ENCODE data around the gene PEX16.

The PEX16 gene

GRCh38 chr11:45872651-45873356, 44.9 kb downstream of the PEX16 start:
- DNase-seq = no peak

DNA sequence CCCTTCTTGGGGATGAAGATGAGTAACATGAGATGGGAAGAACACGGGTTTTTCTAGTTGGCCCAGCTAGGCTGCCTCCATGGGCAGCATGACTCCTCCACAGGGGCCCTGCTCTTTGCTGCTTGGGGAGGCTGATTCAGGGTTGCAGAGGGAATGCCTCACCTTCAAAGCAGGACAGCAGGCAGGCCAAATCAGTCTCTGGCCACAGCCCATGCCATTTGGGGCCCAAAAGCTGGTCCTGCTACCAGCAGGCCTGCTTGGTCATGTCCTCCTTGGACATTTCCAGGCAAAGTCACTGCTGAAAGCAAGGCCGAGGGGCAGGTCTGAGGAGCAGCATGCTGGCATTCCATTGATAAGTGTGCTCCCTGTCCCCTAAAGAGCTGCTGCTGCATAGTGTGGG, 46.0 kb downstream of the PEX16 start:
- no peak for DNase-seq

DNA sequence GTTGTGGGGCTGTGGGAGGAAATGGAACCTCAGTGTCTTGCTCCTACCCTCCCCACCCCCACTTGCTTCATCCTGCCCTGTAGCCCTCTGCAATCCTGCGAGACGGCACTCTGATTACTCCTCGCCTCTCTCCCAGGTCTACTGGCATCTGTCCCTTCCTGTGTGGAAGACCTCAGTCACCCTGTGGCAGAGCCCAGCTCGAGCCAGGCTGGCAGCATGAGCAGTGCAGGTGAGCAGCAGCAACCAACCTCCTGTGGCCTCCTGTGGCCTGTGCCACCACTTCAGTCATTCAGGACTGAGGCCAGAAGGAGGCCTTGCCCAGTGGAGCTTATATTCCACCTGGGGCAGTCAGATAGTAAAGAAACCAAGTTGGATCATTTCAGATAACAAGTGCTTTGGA, 47.0 kb downstream of the PEX16 start:
- DNase-seq = no peak

- no peak for DNase-seq
Measured at GRCh38 chr11:45869551-45869950, 48.1 kb downstream of the PEX16 start.

DNA sequence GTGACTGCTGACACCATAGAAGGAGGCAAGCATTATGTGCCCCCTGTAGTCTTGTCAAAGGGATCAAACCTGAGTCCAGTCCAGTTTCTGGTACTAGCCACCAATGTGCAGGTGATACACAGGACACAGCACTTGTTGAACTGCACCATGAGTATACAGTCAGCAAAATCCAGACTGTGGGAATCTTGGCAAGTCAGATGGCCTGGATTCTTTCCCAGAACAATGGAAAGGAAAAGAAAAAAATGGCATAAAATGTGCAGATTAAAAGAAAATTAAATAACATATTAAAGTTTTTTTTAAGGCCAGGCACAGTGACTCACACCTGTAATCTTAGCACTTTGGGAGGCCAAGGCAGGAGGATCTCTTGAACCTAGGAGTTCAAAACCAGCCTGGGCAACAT, 53.6 kb downstream of the PEX16 start:
- no peak for DNase-seq

DNA sequence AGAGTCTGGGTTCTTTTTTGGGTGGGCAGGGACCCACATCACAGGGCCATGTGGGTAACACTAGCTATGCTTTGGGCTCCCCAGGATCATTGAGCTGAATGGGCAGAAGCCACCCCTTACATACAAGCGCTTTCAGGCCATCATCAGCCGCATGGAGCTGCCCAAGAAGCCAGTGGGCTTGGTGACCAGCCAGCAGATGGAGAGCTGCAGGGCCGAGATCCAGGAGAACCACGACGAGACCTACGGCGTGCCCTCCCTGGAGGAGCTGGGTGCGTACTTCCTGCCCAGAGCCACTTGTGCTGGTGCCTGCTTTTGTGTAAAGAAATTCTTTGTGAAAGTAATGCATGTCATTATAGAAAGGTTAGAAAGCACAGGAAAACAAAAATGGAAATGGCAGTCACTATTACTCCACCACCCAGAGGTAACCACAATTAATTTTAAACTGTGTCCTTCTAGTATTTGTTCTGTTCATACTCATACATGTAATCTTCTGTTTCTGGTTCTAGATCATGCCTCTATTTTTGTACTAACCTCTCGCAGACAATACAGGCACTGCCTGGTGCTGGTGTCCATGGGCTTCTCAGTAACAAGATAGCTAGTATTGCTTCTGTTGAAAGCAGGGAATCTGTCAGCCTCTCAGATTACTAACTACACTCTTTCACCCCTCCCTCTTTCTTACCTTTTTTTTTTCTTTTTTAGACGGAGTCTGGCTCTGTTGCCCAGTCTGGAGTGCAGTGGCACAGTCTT, 56.7 kb downstream of the PEX16 start:
- DNase-seq = no peak

DNA sequence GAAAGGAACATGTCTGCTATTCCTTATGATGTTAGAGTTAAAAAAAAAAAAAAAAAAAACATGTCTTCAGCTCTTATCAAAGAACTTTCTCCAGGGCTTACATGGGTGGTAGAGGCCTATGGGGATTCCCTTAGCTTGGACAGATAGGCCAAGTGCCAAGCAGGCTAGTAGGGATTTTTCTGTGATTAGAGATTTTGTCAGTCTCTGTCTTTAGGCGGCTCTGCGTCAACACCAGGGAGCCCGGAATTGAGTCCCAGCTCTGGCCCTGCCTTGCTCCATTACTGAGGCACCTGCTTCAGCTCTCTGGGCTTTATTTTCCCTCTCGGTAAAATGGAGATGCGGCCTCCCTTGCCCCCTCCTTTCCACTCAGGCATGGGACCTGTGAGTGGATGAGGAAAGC, 57.3 kb downstream of the PEX16 start:
- DNase-seq = no peak
